Body of pancreas (tissue), 4 donors: ENCODE measurements around the gene POLR2B. TPM values are rescaled to one million over a fixed set of nuclear protein-coding genes. Genes with fewer than 3 reads are reported as not detected.
A peak's percentile ranks its signal among the peaks of the same experiment; 100 is the strongest.

Experiments used
- ATAC-seq: fragments of 150-250 bp; one replicate; pipeline ENCODE4 v1.9.1; 2016
- DNase-seq, 4 donors: peaks; one replicate each; pipeline ENCODE4 v3.0.0-alpha.2; 2019
- H3K27ac ChIP-seq, 4 donors: fragments of 200-600 bp; sonication (generic); 1 replicate in 3 of 4; 2 replicates in 1 of 4; pipeline versions ENCODE4 v1.5.1 to v1.6.1; 2016 to 2019; ENCODE audit warnings: mild to moderate bottlenecking in 1 of 4, mixed read lengths in 1 of 4, moderate library complexity in 1 of 4
- H3K27me3 ChIP-seq, 2 donors: fragments of 200-600 bp; sonication (generic); one replicate each; pipeline ENCODE4 v1.6.0; 2016; ENCODE audit warnings: mild to moderate bottlenecking in 1 of 2
- H3K36me3 ChIP-seq, 2 donors: fragments of 200-600 bp; sonication (generic); replicated peaks in 1 of 2; 2 replicates each; pipeline ENCODE4 v1.5.1; 2016; ENCODE audit warnings: low read depth in 2 of 2; ENCODE audit not compliant: insufficient read depth in 1 of 2
- H3K4me1 ChIP-seq: fragments of 200-600 bp; sonication (generic); one replicate; pipeline ENCODE4 v1.6.0; 2016
- H3K4me3 ChIP-seq, 2 donors: fragments of 200-600 bp; sonication (generic); 1 replicate in 1 of 2; 2 replicates in 1 of 2; pipeline ENCODE4 v1.5.1; 2016 to 2019
- H3K9me3 ChIP-seq, 3 donors: fragments of 200-600 bp; sonication (generic); 1 replicate in 2 of 3; 2 replicates in 1 of 3; pipeline ENCODE4 v1.5.1; 2016
- CTCF ChIP-seq, 7 experiments: fragments of 450-650 bp in 4 of 7; fragments of 200-600 bp in 3 of 7; sonication (generic) in 3 of 7; IDR thresholded peaks; one replicate each; pipeline ENCODE4 v1.5.1; 2016 to 2019; ENCODE audit warnings: antibody characterized with exemption in 7 of 7
- POLR2A ChIP-seq, 3 donors: fragments of 450-650 bp; IDR thresholded peaks; one replicate each; pipeline ENCODE4 v1.6.1; 2016; ENCODE audit warnings: antibody characterized with exemption in 3 of 3, mild to moderate bottlenecking in 2 of 3
- WGBS, 2 donors: methylation state at CpG; one replicate each; pipeline ENCODE4 v1.1.5; 2017; 5-methylcytosine and 5-hydroxymethylcytosine counted together
- intact Hi-C: fragments of 100-400 bp; cut with DNase I; formaldehyde crosslinking; loops from one replicate; pipeline ENCODE4 v1.15.1; 2023
- total RNA-seq, 2 donors: library from RNA; depleted of rRNA; stranded (reverse); fragments of >200 nt; gene quantifications; one replicate each; pipeline ENCODE4 v1.1.0, GENCODE V29; 2016

The POLR2B gene
- total RNA-seq, 2 donors from 2014 or later = 38.6 to 46.2 TPM

- TF ChIP-seq CTCF (IDR thresholded peaks at IDR 0.05) (no peak), POLR2A (IDR thresholded peaks at IDR 0.05) (no peak)
- Histone ChIP-seq H3K9me3 (no peaks in the 10 kb centered on the region), H3K4me1 (peaks cover 3% of the 10 kb centered on the region), H3K27me3 (no peaks in the 10 kb centered on the region), H3K27ac (no peak overlapping the region), H3K36me3 (no peaks in the 10 kb centered on the region), H3K4me3 (no peak overlapping the region)
- DNase-seq (no peak), ATAC-seq (no peak)
- intact Hi-C loops = no loop called here
- WGBS, 2 donors = 38 to 40% methylated on average over 2 of the region's 2 CpGs
These were observed 60.6 kb downstream of the POLR2B start for GRCh38 chr4:57039345-57039744.

- H3K27ac ChIP-seq = no peak overlapping the region
- no peaks in the 10 kb centered on the region for H3K27me3 ChIP-seq
- DNase-seq = no peak
- WGBS, 2 donors = 65 to 76% methylated on average over 5 to 6 of the region's 6 CpGs
- intact Hi-C loops = no loop called here
- no peak overlapping the region for H3K4me3 ChIP-seq
- H3K4me1 ChIP-seq = peaks cover 3% of the 10 kb centered on the region
- H3K9me3 ChIP-seq = no peaks in the 10 kb centered on the region
- no peak for TF ChIP-seq POLR2A (IDR thresholded peaks at IDR 0.05)
- TF ChIP-seq CTCF (IDR thresholded peaks at IDR 0.05) = no peak
- ATAC-seq = no peak
- no peaks in the 10 kb centered on the region for H3K36me3 ChIP-seq
These were observed 61.8 kb downstream of the POLR2B start for GRCh38 chr4:57040510-57040909.

- no peak for DNase-seq
- 69 to 75% methylated on average over 1 of the region's 1 CpG for WGBS, 2 donors
- ATAC-seq = no peak
- peaks cover 3% of the 10 kb centered on the region for H3K4me1 ChIP-seq
- intact Hi-C loops = no loop called here
- H3K27ac ChIP-seq = no peak overlapping the region
- no peaks in the 10 kb centered on the region for H3K36me3 ChIP-seq
- no peak for TF ChIP-seq POLR2A (IDR thresholded peaks at IDR 0.05)
- no peak for TF ChIP-seq CTCF (IDR thresholded peaks at IDR 0.05)
- H3K4me3 ChIP-seq = no peak overlapping the region
- no peaks in the 10 kb centered on the region for H3K9me3 ChIP-seq
- no peaks in the 10 kb centered on the region for H3K27me3 ChIP-seq
These were observed 62.3 kb downstream of the POLR2B start for GRCh38 chr4:57041020-57041419.

GRCh38 chr4:57042711-57043169 is 64.0 kb downstream of the POLR2B start:
- 83 to 94% methylated on average over 5 of the region's 5 CpGs for WGBS, 2 donors
- Histone ChIP-seq H3K4me1 (peaks cover 3% of the 10 kb centered on the region), H3K36me3 (no peaks in the 10 kb centered on the region), H3K27me3 (no peaks in the 10 kb centered on the region), H3K27ac (peak overlapping the region in 2 of 4 donors; percentile 31 to 49), H3K9me3 (no peaks in the 10 kb centered on the region), H3K4me3 (no peak overlapping the region)
- no peak for TF ChIP-seq POLR2A (IDR thresholded peaks at IDR 0.05)
- TF ChIP-seq CTCF (IDR thresholded peaks at IDR 0.05) = no peak
- ATAC-seq (peak; percentile 14), DNase-seq (peak in 1 of 4 donors; percentile 25)
- intact Hi-C loops = no loop called here
